Endothelial cell of umbilical vein (primary cell): ENCODE results near the gene IRF9.

Source experiments
- POLR2A ChIP-seq: IDR thresholded peaks from 2 replicates; pipeline ENCODE4 v1.6.1; 2012; ENCODE audit warnings: low read depth, mild to moderate bottlenecking, control low read depth, low read length
- TF ChIP-seq, protein P1 (sequence below), 2 donors: IDR thresholded peaks; 1 replicate in 1 of 2; 2 replicates in 1 of 2; pipeline ENCODE4 v1.5.1; 2011; ENCODE audit warnings: low read length in 2 of 2, mild to moderate bottlenecking in 2 of 2, moderate library complexity in 2 of 2, control low read depth in 1 of 2, inconsistent platforms in 1 of 2, low read depth in 1 of 2; ENCODE audit not compliant: insufficient read depth in 1 of 2; ENCODE audit errors: extremely low read depth in 1 of 2

DNA sequence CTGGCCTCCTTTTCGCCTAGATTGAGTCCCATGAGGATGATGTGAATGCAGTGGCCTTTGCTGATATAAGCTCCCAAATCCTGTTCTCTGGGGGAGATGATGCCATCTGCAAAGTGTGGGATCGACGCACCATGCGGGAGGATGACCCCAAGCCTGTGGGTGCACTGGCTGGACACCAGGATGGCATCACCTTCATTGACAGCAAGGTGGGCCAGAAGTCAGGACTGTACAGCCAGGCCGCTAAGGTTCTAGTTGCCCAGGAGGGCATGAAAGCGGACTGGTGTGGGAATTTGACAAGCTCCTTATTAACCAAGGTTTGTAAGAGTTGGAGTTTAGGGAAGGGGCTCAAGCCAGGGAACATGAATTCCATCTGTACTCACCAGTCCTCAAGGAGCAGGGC lies 41.4 kb upstream of the IRF9 start:
- TF ChIP-seq, protein P1, sequence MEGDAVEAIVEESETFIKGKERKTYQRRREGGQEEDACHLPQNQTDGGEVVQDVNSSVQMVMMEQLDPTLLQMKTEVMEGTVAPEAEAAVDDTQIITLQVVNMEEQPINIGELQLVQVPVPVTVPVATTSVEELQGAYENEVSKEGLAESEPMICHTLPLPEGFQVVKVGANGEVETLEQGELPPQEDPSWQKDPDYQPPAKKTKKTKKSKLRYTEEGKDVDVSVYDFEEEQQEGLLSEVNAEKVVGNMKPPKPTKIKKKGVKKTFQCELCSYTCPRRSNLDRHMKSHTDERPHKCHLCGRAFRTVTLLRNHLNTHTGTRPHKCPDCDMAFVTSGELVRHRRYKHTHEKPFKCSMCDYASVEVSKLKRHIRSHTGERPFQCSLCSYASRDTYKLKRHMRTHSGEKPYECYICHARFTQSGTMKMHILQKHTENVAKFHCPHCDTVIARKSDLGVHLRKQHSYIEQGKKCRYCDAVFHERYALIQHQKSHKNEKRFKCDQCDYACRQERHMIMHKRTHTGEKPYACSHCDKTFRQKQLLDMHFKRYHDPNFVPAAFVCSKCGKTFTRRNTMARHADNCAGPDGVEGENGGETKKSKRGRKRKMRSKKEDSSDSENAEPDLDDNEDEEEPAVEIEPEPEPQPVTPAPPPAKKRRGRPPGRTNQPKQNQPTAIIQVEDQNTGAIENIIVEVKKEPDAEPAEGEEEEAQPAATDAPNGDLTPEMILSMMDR (IDR thresholded peaks at IDR 0.05; ENCODE audit: extremely low read depth in 1 of 2, insufficient read depth in 1 of 2, low read depth in 1 of 2, low read length in 2 of 2) = no peak
- TF ChIP-seq POLR2A = no peak
